HG03139 (cell line): Measurements from ENCODE around the gene ADAM12.

Experiments
- ATAC-seq: cut with Tn5 transposase; IDR thresholded peaks from one replicate; pipeline ENCODE4 v1.9.1; 2021; ENCODE audit not compliant: unreplicated experiment

Gene ADAM12

DNA sequence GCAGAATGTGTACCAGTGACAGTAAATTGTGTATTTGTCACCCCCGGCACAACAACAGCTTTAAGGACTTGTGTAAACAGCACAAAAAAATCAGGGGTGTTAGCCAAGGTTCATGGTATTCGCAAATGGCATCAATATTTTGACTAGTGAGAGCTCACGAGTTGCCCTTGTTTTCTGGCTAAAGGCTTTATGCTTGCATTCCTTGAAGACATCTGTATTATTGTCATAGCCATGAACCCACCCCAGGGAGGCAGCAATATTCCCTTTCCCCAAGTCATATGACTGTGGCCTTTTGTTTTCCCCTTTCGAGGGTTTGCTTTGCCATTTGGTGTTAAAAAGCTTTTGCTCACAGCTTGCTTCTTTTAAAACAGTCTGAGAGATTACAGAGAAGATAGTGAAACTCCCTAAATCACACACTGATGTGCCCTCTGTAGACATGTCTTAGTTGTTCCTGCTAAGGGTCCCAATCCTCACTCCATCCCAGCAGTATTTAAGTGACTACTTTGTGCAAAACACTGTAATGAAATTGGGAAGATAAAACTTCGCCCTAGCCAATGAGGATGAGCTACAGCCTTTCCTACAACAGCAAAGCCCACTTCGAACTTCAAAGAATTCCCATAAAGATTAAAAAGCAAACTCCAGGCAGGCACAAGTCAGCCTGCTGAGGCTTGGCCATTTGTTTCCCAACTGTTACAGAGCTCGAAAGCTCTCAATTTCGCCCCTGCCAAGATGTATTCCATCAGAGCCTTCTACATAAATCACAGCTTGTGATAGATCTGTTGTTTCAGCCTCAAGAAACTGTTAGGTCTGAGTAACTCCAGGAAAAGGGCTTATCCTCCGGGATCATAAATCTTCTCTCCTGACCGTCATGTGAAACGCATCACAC lies 172.3 kb downstream of the ADAM12 start:
- ATAC-seq, result no peak

DNA sequence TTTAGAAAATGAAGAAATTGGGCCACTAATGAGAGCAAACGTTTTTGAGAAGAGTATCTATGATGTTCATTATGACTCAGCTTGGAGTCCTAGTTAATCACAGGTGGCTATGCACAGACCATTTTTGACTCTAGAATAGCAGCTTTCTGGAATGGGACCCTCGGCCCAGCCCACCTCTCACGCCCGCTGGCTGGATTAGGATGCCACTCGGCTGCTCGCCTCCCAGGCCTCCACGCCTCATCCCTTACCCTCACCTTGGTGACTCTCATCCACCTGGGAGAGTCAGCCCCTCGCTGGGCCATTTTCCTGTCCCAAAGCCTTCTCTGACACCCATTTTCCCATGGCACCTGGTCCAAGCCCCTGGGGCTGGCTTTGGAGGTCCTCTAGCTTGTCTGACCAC lies 173.6 kb downstream of the ADAM12 start:
- no peak for ATAC-seq

DNA sequence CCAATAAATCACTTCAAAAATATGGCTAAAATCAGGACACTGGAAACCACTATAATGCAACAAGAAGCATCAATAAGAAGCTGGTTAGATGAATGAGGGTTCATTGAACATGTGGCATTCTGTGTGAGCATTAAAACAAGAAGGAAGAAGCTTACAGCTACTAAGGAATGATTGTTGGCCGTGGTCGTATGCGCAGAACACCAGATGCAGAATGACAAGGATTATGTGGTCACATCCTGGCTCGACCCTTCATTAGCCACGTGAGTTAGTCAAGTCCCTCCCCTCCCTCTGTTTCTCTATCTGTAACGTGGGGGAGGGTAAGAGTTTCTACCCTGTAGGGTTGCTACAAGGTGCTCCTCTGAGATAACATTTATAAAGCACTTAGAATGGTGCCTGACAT lies 174.3 kb downstream of the ADAM12 start:
- ATAC-seq, result no peak

DNA sequence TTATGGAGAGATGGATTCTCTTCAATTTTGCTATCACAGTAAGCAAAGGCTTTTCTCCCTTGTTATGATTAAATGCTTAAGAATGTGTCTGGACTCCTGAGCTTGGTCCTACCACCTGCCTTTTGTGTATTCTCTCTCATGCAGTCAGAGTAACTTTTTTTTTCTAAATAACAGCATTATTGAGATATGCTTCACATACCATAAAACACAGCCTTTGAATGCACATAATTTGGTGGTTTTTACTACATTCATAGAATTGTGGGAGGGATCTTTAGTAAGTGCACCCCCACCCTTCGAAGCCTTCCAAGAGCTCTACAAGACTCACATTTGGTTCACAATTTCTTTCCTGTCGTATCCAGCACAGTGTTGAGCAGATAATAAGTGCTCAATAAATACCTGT lies 175.5 kb downstream of the ADAM12 start:
- no peak for ATAC-seq

DNA sequence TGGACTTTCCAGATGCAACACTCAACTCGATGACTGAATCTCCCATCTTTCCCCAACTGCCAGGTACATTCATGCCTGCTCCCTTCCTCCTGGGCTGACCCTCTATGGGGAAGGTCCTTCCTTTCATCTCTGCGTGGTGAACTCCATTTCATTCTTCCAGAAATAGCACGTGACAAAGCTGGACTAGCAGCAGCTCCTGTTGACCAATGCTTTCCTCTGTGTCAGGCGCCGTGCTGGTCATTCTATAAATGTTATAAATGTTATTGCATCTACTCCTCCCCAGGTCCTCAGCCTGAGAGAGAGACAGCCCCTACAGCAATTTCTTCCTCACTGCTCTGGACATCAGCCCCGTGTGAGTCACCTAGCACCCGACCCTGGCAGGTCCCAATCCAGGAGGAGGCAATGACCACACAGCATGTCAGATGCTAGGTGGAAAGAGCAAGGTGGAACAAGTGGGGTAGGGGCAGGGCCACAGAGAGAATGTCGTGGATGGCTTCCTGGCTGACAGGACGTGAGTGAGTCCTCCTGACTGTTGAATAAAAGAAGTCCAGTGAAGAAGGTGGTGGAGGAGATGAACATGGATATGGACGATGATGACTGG lies 178.1 kb downstream of the ADAM12 start:
- no peak for ATAC-seq

DNA sequence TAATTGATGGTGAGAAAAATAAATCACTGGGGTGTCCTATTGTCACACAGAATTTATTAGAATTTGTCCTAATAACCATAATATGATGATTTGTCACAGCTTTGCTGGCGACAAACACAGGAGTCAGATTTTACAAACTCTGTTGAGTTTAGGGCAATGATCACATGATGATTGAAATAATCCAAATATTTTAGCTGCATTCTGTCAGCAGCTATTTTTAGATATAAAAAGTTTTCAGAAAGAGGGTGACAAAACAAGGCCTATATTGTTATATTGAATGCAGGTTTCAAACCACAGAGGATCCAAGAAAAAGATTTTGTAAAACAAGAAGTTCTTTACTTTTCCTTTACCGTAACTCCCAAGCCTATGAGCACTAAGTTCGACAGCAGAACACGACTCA lies 178.8 kb downstream of the ADAM12 start:
- no peak for ATAC-seq

DNA sequence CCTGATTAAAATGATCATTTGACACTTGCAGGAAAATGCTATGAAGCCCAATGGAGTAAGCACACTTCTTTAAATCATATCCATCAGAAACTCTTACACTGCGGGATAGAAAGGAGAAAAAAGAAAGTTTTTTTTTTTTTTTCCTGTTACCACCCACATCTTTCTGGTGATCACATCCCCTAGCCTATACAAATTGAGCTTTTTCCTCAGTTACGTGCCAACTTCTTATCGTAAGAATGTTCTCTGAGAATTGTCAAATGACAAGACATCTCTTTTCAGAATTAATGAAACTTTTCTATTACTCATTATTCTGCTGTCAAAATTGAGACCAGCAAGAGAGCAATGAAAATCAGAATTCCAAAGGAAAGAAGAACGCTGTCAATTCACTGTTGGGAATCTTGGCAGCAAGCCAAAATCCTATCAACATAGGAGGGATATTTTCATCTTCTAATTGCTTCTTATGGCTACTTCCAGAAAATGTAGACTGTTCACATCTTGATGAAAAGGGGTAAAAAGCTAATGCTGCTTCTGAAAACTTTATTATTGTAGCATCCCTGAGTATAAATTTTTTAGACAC lies 179.5 kb downstream of the ADAM12 start:
- no peak for ATAC-seq

DNA sequence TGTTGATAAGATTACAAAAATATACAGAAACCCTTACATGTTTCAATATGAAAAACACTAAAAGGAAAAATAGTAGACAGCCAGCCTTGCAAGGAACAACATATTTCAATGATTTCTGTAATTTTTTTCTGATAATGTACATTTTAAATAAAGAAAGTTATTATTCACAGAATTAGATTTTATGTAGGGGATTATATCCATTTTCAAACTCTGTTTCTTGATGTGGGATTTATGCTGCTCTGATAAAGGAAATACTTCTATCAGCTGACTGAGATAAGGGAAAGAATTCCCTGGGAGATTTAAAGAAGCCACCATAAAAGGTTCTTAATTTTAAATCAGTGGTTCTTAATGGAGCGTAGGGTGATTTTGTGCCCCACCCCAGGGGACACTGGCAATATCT lies 180.4 kb downstream of the ADAM12 start:
- ATAC-seq, result no peak

DNA sequence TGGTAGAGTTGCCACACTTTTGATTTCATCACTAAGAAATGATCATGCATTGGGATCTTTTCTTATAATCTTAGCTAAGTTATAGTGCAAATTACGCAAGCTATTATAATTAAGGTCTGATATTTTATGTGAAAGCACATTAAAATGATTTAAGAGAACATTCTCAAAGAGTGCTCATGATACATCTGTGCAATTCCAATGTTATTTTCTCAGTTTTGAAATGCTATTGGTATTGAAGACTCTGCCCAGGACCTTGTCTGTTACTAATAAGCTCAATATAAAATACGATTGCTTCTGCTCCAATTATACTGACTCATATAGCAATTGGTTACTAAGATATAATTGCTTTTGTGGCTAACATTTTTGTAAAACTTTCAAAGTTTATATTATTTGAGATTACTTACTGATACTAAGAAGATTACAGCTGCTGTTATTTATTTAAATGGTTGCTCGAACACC lies 180.9 kb downstream of the ADAM12 start:
- ATAC-seq, result no peak

DNA sequence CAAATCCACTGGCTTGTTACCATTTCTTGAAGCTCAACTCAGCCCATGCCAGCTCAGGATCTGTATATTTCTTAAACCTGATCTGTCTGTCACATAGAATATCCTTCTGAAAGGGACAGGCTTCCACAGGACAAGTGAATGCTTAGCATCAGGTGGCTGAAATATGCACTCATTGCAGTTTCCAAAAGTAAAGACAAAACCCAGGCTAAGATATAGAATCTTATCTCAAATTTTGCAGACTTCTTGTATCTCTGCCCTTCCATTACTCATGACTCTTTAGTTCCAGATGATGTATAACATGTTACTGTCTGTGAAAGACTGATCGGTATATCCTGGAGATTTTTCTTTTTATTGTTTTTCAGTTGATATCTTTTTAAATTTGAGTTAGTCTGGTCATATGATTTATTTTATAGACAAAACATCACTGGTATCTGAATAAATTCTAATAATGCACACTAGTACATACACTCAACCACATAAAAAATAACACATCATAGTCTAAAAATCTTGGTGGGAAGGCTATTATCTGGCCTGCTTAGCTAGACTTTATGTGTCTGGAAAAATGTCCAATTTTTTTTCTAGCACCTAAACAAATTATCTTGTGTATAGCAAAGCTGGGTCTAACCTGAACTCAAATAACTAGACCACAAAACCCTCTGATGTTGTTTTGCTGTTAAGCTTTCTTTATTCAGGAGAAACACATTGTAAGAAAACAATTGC lies 182.6 kb downstream of the ADAM12 start:
- no peak for ATAC-seq

DNA sequence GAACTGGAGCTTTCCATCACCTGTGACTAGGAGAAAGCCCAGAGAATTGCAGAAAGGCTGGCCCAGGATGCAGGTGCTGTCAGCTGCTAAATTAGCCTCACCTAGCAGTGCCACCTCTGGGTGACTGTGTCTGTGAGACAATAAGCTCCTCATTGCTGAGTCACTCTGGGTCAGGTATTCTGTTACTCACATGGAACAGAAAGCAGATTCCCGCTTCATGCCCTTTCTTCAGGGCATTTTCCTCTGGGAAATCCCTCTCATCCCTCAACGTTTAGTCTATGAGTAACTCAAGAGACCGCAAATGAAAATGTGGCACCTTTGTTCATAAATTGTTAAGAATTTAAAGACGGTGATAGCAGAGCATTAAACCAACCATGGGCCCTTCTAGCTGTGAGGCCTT lies 184.0 kb downstream of the ADAM12 start:
- no peak for ATAC-seq

DNA sequence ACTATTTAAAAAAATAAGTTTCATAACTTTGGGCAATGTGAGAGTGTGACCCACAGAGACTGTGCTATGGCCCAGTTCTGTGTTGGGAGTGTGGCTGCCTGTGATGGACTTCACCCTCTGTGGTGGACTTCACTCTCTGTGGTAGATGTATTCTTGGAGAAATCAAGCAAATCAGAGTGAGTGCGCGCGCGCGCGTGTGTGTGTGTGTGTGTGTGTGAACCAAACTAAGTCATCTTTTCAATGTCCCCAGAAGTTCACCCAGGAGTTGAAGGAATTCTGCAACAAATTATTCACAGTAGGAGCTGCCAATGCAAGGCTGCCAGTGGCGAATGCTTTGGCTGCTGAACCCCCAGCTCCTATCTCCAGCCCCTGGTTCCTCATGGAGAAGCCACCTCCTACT lies 184.5 kb downstream of the ADAM12 start:
- ATAC-seq, result no peak

DNA sequence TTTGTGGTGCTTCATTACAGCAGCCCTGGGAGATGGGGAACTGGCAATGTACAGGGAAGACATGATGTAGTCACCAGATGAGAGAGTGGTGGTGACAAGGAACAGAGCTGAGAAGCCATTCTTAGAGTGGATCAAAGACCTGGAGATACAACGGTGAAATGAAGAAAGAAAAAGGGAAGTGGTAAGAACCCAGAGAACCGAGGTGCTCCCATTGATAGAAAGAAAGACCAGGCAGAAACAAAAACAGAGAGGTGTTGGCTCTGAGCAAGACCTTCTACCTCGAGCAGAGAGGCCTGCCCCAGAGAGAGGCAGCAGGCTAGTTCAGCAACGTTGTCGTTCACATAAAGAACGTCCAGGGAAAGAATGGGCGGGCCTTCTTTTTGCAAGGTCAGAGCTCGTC lies 186.7 kb downstream of the ADAM12 start:
- no peak for ATAC-seq

DNA sequence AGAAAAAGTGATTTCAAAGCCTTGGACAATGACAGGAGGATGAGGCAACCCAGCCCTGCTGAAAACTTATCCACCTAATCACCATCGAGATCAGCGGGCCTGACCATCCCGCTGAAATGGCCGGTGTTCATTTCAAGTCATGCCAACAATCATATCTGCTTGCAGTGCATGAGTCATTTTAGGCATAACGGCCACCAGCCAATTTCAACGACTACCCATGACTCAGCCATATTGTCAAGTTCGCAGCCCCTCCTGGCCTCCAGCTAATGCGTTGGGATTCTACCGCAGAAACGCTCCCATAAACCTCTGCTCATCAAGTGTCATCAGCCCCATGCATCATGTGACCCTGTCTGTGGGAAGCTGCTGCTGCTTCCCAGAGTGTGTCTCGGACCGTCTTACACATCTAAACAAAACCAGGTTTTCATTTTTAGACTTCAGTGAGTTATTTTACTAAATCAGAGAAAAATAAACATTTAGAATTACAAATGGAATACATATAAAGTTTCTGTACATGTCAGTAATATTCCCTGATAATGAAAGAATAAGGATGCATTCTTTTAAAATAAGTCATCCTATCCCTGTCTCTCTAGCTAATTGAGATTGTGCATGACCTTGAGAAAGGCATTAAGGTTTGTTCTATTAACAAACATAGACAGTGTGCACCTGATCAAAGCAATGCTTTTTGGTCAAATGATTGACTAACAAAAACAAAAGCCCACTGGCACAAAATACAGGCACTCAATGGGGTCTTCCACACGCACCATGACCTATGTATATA lies 188.9 kb downstream of the ADAM12 start:
- no peak for ATAC-seq

DNA sequence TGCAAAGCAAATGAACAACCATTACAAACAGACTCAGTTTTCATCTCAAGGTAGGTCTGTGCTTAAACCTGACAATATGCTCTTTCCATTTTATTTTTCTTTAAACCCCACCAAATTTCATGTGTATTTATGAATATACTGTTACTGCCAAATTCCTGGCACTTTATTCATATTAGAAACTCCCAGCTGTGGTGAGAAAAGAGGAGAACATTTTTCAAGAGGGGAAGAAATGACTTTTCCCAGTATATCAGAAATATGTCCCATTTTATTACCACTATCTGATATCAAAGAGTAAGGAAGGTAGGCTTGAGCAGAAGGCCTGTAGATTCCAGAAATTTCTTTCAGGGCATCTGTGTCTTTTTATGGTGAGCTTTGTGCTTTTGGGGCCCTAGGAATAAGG lies 189.6 kb downstream of the ADAM12 start:
- no peak for ATAC-seq

DNA sequence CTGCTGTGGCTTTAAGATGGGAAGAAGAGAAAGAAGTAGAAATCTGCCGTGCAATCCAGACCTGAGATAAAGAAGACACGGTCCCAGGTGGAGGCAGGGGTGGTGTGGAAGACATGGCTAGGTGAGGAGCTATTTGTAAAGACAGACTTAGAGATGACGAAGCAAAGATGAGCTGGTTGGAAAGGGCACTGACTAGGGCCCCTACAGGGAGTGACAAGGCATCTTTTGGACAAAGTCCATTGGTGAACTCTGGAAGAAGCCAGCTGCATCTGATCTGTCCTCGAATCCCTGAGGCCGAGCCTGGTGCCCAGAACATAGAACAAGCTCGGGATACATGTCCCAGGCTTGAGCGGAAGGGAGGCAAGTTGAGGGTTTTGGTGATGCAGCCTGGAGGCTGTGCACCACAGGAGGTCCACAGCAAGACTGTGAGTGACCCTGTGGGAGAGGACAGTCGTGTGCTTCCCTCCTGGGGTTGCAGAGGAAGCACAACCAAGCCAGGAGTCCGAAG lies 191.2 kb downstream of the ADAM12 start:
- ATAC-seq, result no peak

DNA sequence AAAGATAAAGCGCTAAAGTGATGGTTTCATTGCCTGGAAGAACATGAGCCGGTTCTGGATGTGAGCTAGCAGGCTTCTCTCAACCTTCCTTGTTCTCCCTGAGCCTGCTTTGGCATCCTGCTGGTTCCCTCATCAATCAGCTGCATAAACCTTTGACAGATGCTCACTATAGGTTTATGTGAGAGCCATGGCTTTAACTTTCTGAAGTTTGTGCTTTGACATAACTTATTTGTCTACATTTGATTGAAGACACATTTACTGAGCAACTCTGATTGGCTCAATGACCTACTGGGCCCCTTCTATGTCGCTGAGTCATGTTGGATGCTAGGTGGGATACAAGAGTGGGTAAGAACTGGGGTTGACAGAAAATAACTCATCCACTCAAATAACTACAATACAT lies 192.0 kb downstream of the ADAM12 start:
- no peak for ATAC-seq

DNA sequence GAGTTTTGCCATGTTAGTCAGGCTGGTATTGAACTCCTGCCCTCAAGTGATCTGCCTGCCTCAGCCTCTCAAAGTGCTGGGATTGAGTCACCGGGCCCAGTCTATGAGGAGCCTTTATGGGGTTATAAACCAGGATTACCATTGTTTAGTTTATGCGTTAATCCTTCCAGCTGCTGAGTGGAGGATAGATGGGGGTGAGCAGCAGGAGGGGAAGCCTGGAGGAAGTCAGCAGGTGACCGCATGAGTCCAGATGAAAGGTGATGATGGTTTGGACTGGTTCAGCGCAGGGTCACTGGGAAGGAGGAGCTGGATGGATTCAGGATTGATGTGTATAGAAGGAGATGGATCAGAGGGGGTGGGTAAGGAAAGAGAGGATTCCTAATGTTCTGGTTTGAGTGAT lies 197.1 kb downstream of the ADAM12 start:
- ATAC-seq, result no peak

DNA sequence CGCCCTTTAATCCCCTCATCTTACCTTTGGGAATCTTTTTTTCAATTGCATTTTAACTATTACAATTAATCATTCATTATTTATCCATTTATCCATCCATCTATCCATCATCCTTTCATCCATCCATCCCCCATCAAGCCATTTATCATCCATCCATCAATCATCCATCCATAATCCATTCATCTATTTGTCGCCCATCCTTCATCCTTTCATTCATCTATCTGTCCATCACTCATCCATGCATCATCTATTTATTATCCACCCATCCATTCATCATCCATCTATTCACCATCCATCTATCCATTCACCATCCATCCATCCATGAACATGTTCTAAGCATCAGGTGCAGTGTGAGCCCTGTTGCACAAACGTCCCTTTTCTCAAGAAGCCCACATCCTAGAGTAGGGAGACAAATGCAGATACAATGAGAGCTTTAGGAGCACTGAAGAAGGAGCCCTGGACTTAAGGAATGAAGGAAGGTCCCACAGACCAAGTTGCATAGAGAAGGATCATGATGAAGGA lies 199.5 kb downstream of the ADAM12 start:
- no peak for ATAC-seq

DNA sequence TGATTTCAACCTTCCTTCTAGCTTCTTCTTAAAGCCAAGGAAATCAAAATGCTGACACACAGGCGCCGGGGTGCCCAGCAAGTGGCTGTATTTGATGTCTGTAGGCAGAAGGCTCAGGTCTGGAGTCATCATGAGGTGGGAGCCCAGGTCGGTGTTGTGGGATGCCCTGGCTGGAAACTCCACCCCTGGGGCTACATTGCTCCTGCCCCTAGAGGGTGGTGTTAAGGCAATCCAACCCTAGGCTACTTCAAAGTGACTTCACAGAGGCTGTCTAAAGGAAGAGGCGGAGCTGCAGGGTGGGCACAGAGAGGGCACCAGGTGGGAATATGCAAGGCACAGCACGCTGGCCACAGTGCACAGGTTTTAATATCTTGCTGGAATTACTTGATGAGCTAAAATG lies 200.9 kb downstream of the ADAM12 start:
- no peak for ATAC-seq
